Smooth muscle cell of the umbilical artery (primary cell): ENCODE measurements around the gene MDH2. TPM values are rescaled to one million over a fixed set of nuclear protein-coding genes. Genes with fewer than 3 reads are reported as not detected.

Experiments
- total RNA-seq: library from RNA; depleted of rRNA; stranded (reverse); fragments of >200 nt; gene quantifications from 2 replicates; pipeline ENCODE4 v1.2.3, GENCODE V29; 2014

The MDH2 gene, protein sequence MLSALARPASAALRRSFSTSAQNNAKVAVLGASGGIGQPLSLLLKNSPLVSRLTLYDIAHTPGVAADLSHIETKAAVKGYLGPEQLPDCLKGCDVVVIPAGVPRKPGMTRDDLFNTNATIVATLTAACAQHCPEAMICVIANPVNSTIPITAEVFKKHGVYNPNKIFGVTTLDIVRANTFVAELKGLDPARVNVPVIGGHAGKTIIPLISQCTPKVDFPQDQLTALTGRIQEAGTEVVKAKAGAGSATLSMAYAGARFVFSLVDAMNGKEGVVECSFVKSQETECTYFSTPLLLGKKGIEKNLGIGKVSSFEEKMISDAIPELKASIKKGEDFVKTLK
- total RNA-seq, result 28.5 and 50.6 TPM in 2 replicates

DNA sequence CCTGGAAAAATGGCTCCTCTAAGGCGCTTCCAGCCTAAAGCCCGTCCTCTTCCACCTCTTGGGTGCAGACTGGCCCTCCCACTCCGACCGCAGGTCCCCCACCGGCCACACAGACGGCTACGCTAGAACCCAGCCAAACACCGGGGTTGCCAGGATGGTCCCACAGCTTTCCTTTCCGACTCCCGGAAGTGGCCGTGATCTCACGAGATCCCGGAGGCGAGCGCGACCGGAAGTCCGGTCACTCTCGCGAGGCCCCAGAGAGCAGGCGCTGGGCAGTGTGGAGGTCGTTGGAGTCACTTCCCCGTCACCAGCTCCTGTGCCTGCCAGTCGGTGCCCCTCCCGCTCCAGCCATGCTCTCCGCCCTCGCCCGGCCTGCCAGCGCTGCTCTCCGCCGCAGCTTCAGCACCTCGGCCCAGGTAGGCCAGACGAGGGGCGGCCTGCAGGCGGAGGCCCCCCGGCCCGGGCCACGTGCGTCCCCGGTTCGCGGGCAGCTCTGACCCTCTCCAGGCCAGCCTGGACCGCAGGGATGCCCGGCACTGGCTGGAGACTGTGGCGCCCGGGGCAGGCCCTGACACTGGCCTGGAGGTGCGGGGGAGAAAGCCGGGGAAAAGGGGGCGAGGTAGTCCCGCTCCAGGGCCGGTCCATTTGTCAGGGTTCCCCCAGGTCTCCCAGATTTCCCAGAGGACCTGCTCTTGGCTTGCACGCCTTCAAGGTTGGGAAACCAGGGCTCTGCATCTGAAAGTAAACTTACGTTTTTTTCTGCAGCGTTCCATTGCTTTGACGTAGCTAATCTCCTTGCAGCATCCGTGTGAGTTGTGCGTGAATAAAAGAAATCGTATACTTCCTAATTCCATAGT, at the start of gene MDH2, which contains the start of gene STYXL1:
TSS of gene MDH2 (plus strand) at position 296 of the 857 bp plus-strand sequence. CDS start at position 351, 55 bp downstream.
TSS of gene STYXL1 (minus strand) at position 190 of the 857 bp plus-strand sequence. CDS start 17,477 bp downstream, outside the sequence.

Other genes starting within 250 kb of the MDH2 start
- gene CCL24, start 234.3 kb upstream of the MDH2 start, total RNA-seq, result not detected in 2 replicates
- gene RHBDD2, start 169.1 kb upstream of the MDH2 start, total RNA-seq, result 16.3 and 19.4 TPM in 2 replicates
- gene POR, start 133.0 kb upstream of the MDH2 start, total RNA-seq, result 42.5 and 46.4 TPM in 2 replicates
- 12.8 and 16.3 TPM in 2 replicates for gene TMEM120A, start 53.5 kb upstream of the MDH2 start, total RNA-seq
- gene STYXL1, start 106 bp upstream of the MDH2 start, total RNA-seq, result 43.4 and 43.7 TPM in 2 replicates
- 0.30 TPM in 1 of 2 replicates, not detected in the other for gene SRRM3, start 153.8 kb downstream of the MDH2 start, total RNA-seq